Fibroblast of the conjunctiva (primary cell): ENCODE results near the gene ZNF184.

ENCODE experiments used
- DNase-seq: peaks from one replicate; pipeline ENCODE4 v3.0.0-alpha.2; 2010; ENCODE audit warnings: low read depth

ZNF184 gene

DNA sequence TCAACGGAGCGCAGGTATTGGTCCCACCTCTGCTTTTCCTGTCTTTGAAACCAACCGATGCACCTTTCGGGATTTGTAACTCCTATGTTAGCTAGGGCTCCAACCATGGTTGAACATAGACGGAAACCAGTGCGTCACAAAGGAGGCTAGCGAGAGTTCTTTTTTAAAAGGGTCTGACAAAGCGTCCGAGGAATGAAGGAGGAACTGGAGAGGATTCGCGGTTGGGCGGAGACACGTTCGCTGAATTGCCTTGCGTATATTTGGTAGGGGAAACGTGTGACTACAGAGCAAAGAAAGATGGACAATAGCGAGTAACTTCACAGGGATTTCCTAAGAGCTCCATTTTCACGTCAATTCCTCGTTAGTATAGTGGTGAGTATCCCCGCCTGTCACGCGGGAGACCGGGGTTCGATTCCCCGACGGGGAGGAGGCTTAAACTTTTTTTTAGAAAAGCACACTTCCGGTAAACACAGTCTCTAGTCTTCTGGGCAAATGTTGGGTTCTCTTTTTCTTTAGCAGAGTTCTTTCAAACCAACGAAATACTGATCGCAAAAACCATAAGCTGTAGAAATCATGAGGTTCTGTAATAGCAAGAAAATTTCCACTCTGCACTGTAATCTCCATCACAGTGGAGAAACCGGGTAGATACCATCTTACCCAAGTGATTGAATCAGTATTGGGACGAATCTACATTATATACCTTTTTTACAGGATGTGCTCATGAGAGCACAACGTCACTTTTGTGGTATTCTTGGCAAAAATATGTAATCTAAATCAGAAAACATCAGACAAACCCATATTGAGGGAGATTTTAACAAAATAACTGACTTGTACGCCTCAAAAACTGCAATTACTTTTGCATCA, 6.6 kb upstream of the ZNF184 start:
- peak; percentile 95 for DNase-seq

DNA sequence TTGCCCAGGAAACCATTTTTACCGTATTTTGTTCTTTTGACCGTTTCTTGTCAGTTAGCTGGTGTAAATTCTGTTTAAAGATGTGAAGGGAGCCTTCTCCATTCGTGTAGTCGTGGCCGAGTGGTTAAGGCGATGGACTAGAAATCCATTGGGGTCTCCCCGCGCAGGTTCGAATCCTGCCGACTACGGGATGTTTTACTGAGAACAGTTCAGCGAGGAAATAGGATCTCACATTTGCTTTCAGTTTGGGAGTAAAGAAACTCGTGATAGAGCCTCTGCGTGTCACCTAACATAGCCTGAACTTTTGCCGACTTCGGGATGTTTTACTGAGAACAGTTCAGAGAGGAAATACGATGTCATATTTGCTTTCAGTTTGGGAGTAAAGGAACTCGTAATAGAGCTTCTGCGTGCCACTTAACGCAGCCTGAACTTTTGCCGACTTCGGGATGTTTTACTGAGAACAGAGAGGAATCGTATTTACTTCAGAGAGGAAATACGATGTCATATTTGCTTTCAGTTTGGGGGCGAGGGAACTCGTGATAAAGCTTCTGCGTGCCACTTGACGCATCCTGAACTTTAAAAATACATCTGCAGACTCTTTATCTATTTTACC, 5.9 kb upstream of the ZNF184 start:
- DNase-seq = peak; percentile 89

DNA sequence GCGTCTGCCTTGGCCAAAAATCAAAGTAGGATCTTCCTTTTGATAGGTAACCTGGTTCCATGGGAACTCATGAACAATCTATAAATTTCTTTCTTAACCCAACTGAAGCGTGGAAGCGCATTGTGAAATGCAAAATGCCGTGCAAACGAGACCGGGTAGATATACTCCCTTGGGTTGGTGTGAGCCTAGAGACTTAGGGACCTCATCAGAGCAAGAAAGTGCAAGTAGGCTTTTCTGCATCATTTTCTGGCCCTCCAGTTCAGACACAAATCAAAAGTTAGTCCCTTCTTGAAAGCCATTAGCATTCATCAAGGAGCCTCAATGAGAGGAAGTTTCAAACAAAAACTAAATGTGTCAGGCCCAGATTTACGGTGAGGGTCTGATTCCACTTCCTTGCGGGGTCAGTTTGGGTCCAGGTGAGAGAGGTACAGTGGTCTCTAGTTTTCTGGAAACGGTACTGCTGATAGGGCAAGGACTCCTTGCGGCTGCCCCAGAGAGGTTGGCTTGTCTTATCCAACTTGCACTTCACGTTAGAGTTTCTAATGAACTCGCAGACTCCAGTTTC, 5.3 kb upstream of the ZNF184 start:
- no peak for DNase-seq

DNA sequence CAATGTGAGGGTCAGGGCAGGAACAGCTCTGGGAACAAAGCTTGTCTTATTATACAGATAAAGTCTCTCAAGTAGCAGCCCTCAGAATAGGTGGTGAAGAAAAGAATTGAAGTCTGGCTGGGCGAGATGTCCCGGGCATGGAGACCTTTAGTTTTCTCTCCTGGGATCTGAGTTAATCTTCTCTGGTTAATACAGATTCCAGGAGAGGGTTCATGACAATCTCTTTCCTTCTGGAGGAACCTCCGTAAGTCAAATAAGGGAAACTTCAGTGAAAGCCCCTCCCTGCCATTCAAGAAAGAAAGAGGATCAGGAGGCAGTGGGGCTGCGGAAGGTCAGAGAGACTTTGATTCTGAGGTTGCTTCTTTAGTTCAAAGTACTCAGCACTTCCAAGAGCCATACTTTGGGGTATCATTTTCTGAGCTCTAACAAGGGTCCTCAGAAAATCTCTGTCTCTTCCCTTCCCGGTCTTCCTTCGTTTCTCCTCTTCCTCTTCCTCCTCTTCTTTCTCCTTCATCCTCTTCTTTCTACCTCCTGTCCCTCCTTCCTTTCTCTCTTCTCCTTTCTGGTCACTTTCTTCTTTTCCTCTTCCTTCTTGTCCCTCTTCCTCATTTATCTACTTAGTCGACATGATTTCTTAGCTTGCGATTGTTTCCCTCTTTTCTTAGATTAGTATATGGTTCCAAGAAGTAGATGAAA, 4.6 kb upstream of the ZNF184 start:
- no peak for DNase-seq

DNA sequence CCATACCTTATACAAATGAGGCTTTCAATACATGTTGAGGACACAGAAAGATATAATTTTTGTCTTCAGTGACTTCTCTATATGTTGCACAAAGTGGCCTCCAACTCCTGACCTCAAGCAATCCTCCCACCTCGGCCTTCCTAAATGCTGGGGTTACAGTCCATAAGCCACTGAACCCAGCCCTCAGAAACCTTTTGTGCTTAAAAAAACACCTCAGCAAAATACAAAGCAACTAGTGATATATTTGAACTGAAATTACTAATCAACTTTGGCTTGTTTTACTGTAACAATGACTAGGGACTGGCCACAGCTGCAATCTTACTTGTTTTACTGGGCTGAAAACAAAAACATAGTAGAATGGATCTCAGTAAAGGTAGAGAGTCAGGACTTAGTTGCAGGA, 3.2 kb upstream of the ZNF184 start:
- no peak for DNase-seq

DNA sequence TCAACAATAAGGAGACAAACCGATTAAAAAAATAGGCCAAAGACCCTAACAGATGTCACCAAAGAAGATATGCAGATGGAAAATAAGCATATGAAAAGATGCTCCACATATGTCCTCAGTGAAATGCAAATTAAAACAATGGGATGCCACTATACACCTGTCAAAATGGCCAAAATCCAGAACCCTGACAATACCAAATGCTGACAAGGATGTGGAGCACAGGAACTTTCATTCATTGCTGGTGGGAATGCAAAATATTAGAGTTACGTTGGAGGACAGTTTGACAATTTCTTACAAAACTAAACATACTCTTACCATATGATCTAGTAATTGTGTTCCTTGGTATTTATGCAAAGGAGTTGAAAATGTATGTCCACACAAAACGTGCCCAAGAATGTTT, 1.8 kb upstream of the ZNF184 start:
- DNase-seq = no peak

DNA sequence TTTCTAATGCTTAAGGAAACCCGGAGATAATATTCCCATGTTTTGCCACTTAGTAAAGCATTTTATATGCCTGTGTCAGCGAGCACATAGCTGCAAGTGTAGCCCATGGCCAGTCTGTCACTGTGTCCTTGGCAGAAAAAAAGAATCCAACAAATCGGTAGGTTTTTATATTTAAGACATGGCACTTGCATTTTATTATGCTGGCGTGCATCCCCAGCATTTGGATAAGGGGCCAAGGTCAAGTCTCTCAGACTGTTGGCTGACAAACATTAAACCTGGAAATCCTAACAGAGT, 1.2 kb upstream of the ZNF184 start:
- no peak for DNase-seq

DNA sequence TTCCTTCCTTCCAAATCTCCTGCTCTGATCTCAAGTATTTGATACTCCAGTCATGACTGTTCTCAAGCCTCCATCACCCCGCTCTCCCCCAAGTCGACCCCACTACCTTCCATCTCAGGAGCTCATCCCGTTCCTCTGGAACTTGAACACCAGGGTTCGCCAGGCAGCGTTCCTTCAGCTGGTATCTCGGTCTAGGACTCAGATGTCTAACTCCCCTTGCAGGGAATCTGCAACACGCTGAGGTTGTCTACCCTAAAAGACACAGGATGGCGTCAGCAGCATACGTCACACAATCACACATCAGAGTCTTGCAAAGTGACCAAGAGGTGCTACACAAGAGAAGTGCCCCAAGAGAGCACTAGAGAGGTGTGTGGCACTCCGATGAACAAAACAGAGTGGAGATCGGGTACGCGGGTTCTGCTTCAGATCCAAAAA, 706 bp downstream of the ZNF184 start:
- peak; percentile 49 for DNase-seq

DNA sequence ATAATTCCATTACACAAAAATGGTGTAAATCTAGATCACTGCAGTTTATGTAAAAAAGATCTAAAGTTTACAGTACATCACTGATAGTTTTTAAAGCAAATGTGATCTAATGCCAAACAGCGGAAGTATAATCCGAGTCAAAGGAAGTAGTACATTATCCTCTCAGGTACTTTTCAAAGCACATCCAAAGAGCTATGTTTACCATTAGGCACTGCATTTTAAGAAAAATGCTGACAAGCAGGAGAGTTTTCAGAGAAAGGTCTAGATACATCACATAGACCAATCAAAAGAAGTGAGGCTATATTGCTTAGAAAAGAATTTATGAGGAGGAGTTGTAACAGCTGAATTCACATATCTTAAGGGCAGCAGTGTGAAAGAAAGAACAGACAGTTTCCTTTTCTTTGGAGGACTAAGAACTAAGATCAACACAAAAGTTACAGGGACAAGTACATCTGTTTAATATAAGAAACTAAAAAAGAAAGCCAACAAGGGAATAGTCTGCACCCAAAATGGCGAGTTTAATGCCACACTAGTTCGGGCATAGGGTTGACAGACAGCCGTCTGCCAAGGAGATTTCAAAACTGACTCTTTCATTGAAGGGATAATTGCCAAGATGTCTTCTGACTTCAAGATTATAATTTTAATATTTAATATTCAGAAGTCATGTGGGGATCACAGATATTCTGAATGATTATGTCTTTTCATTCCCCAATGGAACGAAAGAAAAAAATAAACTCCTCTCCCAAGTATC, 1.4 kb downstream of the ZNF184 start:
- DNase-seq = no peak

DNA sequence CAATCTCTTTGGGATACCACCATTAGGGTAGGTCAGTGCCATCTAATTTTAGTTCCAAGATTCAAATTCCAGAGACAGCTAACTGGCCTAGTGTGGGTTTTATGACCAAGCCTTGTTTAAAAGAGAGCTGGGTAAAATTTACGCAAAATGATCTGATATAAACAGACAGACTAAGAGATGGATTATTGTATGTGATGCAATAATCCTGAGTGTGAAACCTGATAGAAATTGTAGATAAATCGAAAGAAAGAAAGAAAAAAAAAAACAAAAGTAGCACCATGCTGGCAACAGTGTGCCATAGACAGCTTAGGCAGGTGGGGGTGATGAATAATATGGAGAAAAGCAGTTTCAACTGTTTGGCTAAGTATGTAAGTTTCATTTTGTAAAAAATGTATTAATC, 2.9 kb downstream of the ZNF184 start:
- no peak for DNase-seq

DNA sequence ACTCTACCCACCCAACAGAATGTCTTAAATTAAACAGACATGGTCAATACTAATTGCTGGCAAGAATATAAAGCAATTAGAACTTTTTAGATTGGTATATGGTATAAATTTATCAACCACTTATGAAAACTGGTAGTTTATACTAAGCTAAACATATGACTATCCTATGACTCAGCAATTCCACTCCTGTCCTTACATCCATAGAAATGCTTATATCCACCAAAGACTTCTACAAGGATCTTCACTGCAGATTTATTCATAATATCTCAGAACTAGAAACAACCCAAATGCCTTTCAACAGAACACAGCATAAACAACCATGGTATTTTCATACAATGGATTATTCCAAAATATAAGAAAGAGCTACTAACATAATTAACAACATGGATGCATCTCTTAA, 4.6 kb downstream of the ZNF184 start:
- DNase-seq = no peak

DNA sequence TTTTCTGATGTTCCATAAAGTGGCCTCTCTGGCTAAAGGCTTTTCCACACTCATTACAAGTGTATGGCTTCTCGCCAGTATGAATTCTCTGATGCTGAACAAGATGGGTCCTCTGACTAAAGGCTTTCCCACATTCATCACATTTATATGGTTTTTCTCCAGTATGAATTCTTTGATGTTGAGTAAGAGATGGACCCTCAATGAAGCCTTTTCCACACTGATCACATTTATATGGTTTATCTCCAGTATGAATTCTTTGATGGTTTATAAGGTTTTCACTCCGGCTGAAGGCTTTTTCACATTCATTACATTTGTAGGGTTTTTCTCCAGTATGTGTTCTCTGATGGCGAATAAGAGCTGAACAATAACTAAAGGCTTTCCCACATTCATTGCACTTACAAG, 20.4 kb downstream of the ZNF184 start:
- no peak for DNase-seq

DNA sequence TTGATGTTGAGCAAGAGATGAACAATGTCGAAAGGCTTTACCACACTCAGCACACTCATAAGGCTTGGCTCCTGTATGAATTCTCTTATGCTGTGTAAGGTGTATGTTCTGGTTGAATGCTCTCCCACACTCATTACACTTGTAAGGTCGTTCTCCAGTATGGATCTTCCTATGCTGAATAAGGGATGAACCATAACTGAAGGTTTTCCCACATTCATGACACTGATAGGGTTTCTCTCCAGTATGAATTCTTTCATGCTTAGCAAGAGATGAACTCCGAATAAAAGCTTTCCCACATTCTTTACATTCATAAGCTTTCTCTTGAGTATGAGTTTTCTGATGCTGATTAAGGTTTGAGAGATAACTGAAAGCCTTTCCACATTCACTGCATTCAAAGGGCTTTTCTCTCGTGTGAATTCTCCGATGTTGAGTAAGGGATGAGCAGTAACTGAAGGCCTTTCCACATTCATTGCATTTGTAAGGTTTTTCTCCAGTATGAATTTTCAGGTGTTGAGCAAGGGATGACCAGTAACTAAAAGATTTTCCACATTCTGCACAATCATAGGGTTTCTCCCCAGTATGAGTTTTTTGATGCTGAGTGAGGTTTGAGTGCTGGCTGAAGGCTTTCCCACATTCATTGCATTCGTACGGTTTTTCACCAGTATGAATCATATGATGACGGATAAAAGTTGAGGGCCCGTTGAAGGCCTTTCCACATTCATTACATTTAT, 21.1 kb downstream of the ZNF184 start:
- no peak for DNase-seq

DNA sequence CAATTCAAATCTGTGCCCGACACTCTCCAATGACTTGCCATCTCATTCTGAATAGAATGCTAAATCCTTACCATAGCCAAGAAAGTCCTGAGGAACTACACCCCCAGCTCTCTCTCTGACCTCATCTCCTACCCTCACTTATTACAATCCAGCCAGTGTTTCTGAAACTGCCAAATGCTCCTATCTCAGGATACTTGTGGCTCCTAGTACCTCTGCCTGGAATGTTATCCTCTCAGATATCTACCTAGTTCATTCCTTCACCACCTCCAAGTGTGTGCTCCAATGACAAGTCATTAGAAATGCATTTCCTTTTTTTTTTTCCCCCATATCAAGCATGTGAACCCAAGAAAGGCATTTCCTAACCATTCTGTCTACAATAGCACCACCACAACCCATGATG, 24.4 kb downstream of the ZNF184 start:
- no peak for DNase-seq

DNA sequence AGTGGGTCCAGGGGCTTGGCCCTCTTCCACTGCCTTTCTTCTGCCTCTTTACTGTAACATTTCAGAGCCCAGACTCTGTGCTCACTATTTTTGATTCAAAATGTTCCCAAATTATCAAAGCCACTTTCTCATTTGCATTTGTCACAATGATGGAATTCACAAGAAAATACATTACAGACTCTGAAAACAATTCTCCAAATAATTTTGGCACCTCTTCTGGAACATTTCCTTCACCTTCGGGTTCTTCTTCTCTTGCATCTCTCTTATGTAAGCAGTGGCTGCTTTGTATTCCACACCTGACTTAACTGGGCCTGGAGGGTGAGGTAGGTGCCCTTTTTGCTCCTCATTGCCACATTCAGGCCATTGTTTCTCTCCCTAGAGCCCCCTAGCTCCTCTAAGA, 30.0 kb downstream of the ZNF184 start:
- no peak for DNase-seq

DNA sequence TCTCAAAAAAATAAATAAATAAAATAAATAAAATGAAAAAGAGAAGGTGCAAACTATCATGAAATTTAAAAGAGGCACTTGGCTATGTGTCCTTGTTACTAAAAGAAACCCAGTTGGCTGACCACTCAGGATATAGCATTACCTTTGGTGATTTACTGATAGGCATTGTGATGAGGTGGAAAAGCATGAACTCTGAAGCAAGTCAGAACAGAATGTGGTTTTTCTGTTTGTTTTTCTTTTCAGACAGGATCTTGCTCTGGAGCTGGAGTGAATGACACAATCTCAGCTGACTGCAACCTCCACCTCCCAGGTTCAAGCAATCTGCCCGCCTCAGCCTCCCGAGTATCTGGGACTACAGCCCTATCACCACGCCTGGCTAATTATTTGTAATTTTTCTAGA, 31.9 kb downstream of the ZNF184 start:
- no peak for DNase-seq

DNA sequence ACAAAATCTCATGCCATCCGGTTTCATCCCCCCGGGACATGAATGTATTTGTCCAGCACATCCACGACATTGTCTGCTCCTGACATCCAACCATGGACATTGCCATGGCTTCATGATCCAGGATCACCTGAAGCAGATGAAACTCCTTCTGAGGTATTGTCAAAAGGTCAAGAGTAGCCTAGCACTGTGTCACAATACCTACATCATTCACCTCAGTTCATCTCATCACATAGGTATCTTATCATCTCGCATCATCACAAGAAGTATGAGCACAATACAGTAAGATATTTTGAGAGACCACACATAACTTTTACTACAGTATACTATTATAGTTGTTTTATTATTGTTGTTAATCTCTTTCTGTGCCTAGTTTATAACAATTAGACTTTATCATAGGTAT, 33.5 kb downstream of the ZNF184 start:
- DNase-seq = no peak

DNA sequence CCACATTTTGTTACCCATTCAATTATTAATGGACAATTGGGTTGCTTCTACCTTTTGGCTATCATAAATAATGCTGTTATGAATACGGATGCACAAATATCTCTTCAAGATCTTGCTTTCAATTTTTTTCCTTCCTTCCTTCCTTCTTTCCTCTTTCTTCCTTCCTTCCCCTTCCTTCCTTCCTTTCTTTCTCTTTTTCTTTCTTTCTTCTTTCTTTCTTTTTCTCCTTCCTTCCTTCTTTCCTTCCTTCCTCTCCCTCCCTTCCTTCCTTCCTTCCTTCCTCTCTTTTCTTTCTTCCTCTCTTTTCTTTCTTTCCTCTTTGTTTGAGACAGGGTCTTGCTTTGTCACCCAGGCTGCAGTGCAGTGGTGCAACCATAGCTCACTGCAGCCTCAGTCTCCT, 39.2 kb downstream of the ZNF184 start:
- no peak for DNase-seq

DNA sequence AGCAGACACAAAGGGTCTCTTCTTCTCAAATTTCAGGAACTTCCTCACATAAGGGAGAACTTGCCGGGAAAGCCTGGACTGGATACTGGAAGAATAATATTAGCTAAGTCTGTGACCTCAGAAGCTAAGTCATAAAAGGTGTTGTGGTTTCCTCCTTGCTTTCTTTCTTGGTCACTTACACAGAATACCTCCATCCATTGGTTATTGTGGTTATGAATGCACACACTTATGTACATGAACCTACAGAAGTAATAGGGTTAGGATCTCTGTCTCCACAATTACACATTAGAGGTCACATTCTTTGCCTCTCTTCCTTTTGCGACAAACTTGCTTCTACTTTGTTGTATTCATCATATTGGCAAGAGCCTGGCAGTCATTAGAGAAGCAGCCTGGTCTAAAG, 43.9 kb downstream of the ZNF184 start:
- DNase-seq = no peak

DNA sequence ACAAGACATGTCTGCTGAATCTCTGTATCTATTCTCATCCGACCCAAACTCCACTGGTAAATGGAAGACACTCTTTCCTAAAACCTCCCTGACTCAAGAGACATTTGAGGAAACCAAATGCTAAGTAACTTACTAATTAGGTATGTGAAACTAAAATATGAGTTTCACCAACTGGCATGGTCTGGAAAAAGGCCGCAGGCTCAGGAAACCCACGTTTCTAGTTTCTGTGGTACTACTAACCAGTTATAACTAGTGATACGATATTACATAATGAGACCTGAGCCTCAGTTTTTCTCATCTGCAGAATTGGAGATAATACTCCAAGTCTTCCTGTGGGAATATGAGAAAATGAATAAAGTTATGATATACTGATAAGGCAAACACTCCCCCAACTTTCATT, 44.4 kb downstream of the ZNF184 start:
- DNase-seq = no peak

DNA sequence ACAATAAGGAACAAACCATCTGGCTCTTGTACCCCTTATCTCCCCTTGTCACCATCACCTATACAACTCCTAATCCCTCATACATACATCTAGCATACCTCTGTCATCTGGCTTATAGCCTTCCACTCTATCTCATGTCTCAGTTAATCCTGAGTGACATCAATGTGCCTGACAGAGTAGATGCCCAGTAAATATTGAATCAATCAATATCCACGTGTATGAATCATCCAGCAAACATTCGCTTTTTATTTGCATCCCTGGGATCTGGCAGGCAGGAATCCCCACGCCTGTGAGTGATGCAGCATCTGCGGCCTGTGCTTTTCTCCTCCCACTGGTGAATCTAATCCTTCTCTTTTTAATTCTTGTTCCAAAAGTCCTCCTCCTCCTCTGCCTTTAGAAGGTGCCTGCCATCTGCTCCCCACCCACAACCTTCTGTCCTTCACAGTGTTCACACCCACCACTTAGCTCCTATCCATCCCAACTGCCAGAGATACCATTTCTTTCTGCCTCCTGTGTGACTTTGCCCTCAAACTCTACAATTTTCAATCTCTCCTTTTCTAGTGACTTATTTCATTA, 46.8 kb downstream of the ZNF184 start:
- no peak for DNase-seq
